Cardiac fibroblast (primary cell): ENCODE measurements around the gene ABCC2.

Source experiments
- DNase-seq, 2 donors: peaks; one replicate each; pipeline versions ENCODE4 v3.0.0 to v3.0.0-alpha.2; 2010; ENCODE audit warnings: low read depth in 2 of 2
- H3K4me3 ChIP-seq, 2 donors: replicated peaks in 1 of 2; 1 replicate in 1 of 2; 2 replicates in 1 of 2; pipeline ENCODE4 v1.5.1; 2011; ENCODE audit warnings: low read depth in 2 of 2, low read length in 2 of 2, mild to moderate bottlenecking in 2 of 2, moderate library complexity in 1 of 2
- TF ChIP-seq, protein P1 (sequence below): IDR thresholded peaks from one replicate; pipeline ENCODE4 v1.5.1; 2011; ENCODE audit warnings: low read depth, mild to moderate bottlenecking, low read length, inconsistent platforms

Gene ABCC2

DNA sequence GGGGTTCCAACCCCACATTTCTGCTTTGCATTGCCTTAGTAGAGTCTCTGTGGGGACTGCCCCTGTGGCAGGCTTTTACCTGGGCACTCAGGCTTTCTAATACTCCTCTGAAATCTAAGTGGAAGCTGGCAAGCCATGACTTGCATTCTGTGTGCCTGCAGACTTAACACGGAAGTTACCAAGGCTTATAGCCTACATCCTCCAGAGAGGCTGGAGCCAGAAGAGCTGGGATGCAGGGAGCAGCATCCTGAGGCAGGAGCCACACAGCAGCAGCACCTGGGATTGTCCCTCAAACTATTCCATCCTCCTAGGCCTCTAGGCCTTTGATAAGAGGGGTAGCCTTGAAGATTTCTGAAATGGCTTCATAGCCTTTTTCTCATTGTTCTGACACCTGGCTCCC lies 22.1 kb upstream of the ABCC2 start:
- TF ChIP-seq, protein P1, sequence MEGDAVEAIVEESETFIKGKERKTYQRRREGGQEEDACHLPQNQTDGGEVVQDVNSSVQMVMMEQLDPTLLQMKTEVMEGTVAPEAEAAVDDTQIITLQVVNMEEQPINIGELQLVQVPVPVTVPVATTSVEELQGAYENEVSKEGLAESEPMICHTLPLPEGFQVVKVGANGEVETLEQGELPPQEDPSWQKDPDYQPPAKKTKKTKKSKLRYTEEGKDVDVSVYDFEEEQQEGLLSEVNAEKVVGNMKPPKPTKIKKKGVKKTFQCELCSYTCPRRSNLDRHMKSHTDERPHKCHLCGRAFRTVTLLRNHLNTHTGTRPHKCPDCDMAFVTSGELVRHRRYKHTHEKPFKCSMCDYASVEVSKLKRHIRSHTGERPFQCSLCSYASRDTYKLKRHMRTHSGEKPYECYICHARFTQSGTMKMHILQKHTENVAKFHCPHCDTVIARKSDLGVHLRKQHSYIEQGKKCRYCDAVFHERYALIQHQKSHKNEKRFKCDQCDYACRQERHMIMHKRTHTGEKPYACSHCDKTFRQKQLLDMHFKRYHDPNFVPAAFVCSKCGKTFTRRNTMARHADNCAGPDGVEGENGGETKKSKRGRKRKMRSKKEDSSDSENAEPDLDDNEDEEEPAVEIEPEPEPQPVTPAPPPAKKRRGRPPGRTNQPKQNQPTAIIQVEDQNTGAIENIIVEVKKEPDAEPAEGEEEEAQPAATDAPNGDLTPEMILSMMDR: no peak
- DNase-seq: no peak

DNA sequence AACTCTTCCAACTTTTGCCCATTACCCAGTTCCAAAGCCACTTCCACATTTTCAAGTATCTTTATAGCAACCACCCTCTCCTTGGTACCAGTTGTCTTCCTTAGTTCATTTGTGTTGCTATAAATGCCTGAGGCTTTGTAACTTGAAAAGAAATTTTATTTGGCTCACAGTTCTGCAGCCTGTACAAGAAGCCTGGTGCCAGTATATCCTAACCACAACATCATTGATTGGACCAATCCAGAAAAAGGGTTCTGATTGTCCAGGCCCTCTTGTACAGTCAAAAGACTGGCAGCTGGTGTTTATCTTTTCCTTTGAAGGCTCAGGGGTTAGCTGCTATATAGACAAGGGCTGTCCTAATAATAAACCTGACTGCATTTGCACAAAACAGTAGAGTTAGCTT lies 21.1 kb upstream of the ABCC2 start:
- no peak for DNase-seq
- no peak overlapping the region for H3K4me3 ChIP-seq
- TF ChIP-seq, protein P1: no peak

More for the DNA sequence above, 22.1 kb upstream of the ABCC2 start:
- H3K4me3 ChIP-seq: no peak overlapping the region

DNA sequence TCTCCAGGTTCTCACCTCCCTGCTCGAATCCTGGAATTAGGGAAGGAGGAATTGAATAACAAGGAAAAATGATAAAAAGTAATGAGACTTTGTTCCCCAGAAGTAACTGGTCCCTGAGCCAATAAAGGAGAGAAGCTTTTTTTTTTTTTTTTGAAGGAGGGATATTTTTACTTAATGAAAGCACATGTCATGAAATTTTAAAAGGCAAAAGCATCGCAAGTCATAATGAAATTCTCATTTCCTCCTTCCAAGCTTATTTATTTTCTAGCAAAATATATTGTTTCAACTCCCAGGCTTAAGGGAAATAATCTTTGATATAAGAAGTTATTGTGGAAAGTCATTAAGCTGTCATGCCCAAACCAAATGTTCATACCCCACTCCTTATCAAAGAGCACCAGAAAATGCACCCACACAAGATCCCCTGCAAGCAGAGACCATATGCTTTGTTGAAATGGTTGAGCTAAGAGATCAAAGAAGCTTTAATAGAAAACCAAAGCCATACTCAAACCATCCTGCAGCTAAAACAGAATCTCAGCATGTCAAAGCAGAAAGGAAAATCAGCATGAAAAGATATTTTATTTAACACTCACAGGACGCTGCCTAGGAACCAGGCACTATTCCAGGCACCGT lies 16.7 kb upstream of the ABCC2 start:
- no peak for DNase-seq
- TF ChIP-seq, protein P1: no peak

DNA sequence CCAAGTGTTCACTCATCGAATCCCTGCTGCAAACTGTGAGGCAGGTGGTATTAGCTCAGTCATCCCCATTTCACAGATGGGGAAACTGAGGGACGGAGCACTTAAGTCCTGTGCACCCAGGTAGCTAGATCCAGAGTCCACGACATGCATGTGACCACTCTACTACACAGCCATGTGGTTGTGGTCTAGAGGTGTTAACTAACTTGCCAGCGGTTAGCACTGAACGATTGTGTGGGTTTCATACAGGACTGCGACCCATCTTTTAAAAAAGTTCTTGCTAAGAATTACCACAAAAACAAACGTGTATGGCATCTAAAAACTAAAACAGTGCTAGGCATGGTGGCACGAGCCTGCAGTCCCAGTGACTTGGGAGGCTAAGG lies 16.1 kb upstream of the ABCC2 start:
- H3K4me3 ChIP-seq: no peak overlapping the region
- no peak for DNase-seq
- TF ChIP-seq, protein P1: no peak

More for the DNA sequence above, 16.7 kb upstream of the ABCC2 start:
- H3K4me3 ChIP-seq: no peak overlapping the region

DNA sequence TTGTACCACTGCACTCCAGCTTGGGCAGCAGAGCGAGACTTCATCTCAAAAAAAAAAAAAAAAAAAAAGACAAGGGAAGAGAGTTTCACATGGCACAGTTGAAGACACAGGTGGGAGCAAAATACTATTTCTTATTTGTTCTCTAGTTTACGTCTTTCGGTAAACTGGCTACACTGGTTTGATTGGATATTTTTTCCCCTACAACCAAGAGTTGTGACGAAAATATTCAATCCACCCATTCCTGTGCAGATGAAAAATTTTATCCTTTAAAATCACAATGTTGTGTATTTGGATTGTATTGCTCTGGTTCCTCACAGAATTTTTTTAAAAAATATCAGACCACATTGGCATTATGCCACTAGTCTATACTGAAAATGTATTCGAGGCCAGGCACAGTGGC lies 14.5 kb upstream of the ABCC2 start:
- H3K4me3 ChIP-seq: no peak overlapping the region
- TF ChIP-seq, protein P1: no peak
- no peak for DNase-seq

DNA sequence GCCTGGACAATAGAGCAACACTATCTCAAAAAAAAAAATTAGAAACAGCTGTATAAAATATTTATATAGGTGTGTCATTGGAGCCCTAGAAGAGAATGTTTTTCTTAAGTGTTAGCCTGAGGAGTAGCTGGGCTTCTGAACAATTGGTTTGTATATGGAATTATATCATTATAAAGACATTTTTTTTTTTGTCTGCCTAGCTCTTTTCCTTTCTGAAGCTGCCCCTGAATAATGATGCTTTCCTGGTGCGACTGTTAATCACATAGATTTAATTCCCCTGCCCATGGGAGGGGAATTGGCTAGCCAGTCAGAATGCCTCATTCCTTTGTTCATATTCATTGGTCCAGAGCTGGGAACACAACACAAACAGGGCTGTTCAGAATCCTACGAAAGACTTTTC lies 13.9 kb upstream of the ABCC2 start:
- H3K4me3 ChIP-seq: no peak overlapping the region
- peak in 1 of 2 donors; percentile 39 for DNase-seq
- TF ChIP-seq, protein P1: no peak

DNA sequence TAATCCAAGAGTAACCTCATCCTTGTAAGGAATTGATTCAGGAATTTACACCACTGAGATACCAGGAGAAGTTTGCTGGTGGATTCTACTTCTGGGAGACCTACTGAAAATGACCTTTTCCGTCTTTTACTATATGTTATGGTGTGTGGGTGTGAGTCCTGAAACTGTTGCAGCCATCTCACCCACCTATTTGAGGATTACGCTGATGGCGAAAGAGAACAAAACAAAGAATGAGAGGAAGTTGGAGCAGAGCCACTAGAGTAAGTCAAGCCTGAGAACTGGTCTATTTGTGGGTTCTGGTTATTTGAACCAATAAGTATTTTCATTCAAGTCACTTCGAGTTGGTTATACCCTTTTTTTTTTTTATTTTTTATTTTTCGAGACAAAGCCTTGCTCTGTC lies 12.7 kb upstream of the ABCC2 start:
- TF ChIP-seq, protein P1: no peak
- no peak for DNase-seq
- H3K4me3 ChIP-seq: no peak overlapping the region
